WTC11 (cell line): ENCODE results near the gene BCAS1. TPM values are rescaled to one million over a fixed set of nuclear protein-coding genes. Genes with fewer than 3 reads are reported as not detected.

Experiments
- ATAC-seq: fragments of 200-7000 bp; cut with Tn5 transposase; 2 replicates; pipeline ENCODE4 v1.10.0; 2021; ENCODE audit warnings: mild to moderate bottlenecking, moderate library complexity
- CTCF ChIA-PET: fragments of 300-600 bp; sonication (Branson Sonifier 250); formaldehyde crosslinking; loops from one replicate; lab custom pipeline; 2021; ENCODE audit warnings: antibody characterized with exemption; lab: Charles Lee
- POLR2A ChIA-PET: fragments of 350-600 bp; sonication (Branson Sonifier 250); formaldehyde crosslinking; loops from one replicate; lab custom pipeline; 2021; ENCODE audit warnings: antibody characterized with exemption; lab: Charles Lee
- DNase-seq: peaks from one replicate; pipeline ENCODE4 v3.0.0; 2021; ENCODE audit warnings: low spot score
- H3K27ac Mint-ChIP-seq: 2 replicates; pipeline ENCODE4 v1.8.0; 2021; ENCODE audit warnings: mixed read lengths
- H3K27me3 Mint-ChIP-seq: 2 replicates; pipeline ENCODE4 v1.8.0; 2021; ENCODE audit warnings: low read depth, mild to moderate bottlenecking, moderate library complexity, mixed read lengths
- H3K36me3 Mint-ChIP-seq: 2 replicates; pipeline ENCODE4 v1.8.0; 2021; ENCODE audit warnings: mixed read lengths
- H3K4me1 Mint-ChIP-seq: 2 replicates; pipeline ENCODE4 v1.8.0; 2022; ENCODE audit warnings: mixed read lengths
- H3K4me3 Mint-ChIP-seq: 2 replicates; pipeline ENCODE4 v1.8.0; 2021; ENCODE audit warnings: mild to moderate bottlenecking, moderate library complexity, mixed read lengths
- H3K9me3 Mint-ChIP-seq: 2 replicates; pipeline ENCODE4 v1.8.0; 2021; ENCODE audit warnings: mixed read lengths
- ATF1 ChIP-seq: sonication (generic); formaldehyde crosslinking; IDR thresholded peaks from 2 replicates; pipeline ENCODE4 v1.8.1; 2023; ENCODE audit warnings: mild to moderate bottlenecking, moderate library complexity, missing genetic modification reagents
- CREM ChIP-seq: sonication (generic); formaldehyde crosslinking; IDR thresholded peaks from 2 replicates; pipeline ENCODE4 v1.8.1; 2022; ENCODE audit warnings: mild to moderate bottlenecking, missing genetic modification reagents, moderate library complexity
- E2F1 ChIP-seq: sonication (generic); formaldehyde crosslinking; IDR thresholded peaks from 2 replicates; pipeline ENCODE4 v1.8.0; 2022; ENCODE audit warnings: mild to moderate bottlenecking, missing genetic modification reagents
- FOXP4 ChIP-seq: sonication (generic); formaldehyde crosslinking; IDR thresholded peaks from 2 replicates; pipeline ENCODE4 v1.8.0; 2022; ENCODE audit warnings: mild to moderate bottlenecking, missing genetic modification reagents
- HMGA2 ChIP-seq: fragments of 250-450 bp; sonication (Bioruptor Pico); IDR thresholded peaks from 2 replicates; pipeline ENCODE4 v1.4.0; 2021; ENCODE audit warnings: mild to moderate bottlenecking, moderate library complexity
- JUN ChIP-seq: sonication (generic); formaldehyde crosslinking; IDR thresholded peaks from 2 replicates; pipeline ENCODE4 v1.8.0; 2023; ENCODE audit warnings: mild to moderate bottlenecking, missing genetic modification reagents
- KAT7 ChIP-seq: sonication (generic); formaldehyde crosslinking; IDR thresholded peaks from 2 replicates; pipeline ENCODE4 v1.8.1; 2023; ENCODE audit warnings: missing genetic modification reagents, mild to moderate bottlenecking, borderline replicate concordance
- MXD4 ChIP-seq: fragments of 250-450 bp; sonication (Bioruptor Pico); IDR thresholded peaks from 2 replicates; pipeline ENCODE4 v1.8.0; 2021; ENCODE audit warnings: mild to moderate bottlenecking, moderate library complexity, borderline replicate concordance
- MYBL2 ChIP-seq: sonication (generic); formaldehyde crosslinking; IDR thresholded peaks from 2 replicates; pipeline ENCODE4 v1.8.1; 2023; ENCODE audit warnings: mild to moderate bottlenecking, moderate library complexity, missing genetic modification reagents
- NFE2L1 ChIP-seq: sonication (generic); formaldehyde crosslinking; IDR thresholded peaks from 2 replicates; pipeline ENCODE4 v1.8.1; 2023; ENCODE audit warnings: missing genetic modification reagents
- NR1H2 ChIP-seq: sonication (generic); formaldehyde crosslinking; IDR thresholded peaks from 2 replicates; pipeline ENCODE4 v1.9.0; 2021; ENCODE audit warnings: mild to moderate bottlenecking, moderate library complexity, missing genetic modification reagents
- NR2C2 ChIP-seq: sonication (generic); formaldehyde crosslinking; IDR thresholded peaks from 2 replicates; pipeline ENCODE4 v1.8.0; 2022; ENCODE audit warnings: mild to moderate bottlenecking, missing genetic modification reagents
- PRDM15 ChIP-seq: sonication (generic); formaldehyde crosslinking; IDR thresholded peaks from 2 replicates; pipeline ENCODE4 v1.8.0; 2022; ENCODE audit warnings: missing genetic modification reagents
- PRRX2 ChIP-seq: fragments of 250-450 bp; sonication (Bioruptor Pico); IDR thresholded peaks from 2 replicates; pipeline ENCODE4 v1.8.0; 2021; ENCODE audit warnings: mild to moderate bottlenecking
- RORB ChIP-seq: fragments of 250-450 bp; sonication (Bioruptor Pico); IDR thresholded peaks from 2 replicates; pipeline ENCODE4 v1.9.0; 2021; ENCODE audit warnings: mild to moderate bottlenecking
- SMAD4 ChIP-seq: sonication (generic); formaldehyde crosslinking; IDR thresholded peaks from 2 replicates; pipeline ENCODE4 v1.8.0; 2022; ENCODE audit warnings: mild to moderate bottlenecking, missing genetic modification reagents
- SOX15 ChIP-seq: fragments of 250-450 bp; sonication (Bioruptor Pico); IDR thresholded peaks from 2 replicates; pipeline ENCODE4 v1.9.0; 2021; ENCODE audit warnings: mild to moderate bottlenecking
- SP1 ChIP-seq: sonication (generic); formaldehyde crosslinking; conservative IDR thresholded peaks from 2 replicates; pipeline ENCODE4 v1.8.1; 2022; ENCODE audit warnings: missing genetic modification reagents
- TEAD1 ChIP-seq: sonication (generic); formaldehyde crosslinking; IDR thresholded peaks from 2 replicates; pipeline ENCODE4 v1.8.0; 2022; ENCODE audit warnings: mild to moderate bottlenecking, missing genetic modification reagents
- TP53 ChIP-seq: sonication (generic); formaldehyde crosslinking; IDR thresholded peaks from 2 replicates; pipeline ENCODE4 v1.8.1; 2023; ENCODE audit warnings: mild to moderate bottlenecking, missing genetic modification reagents
- ZNF219 ChIP-seq: sonication (generic); formaldehyde crosslinking; IDR thresholded peaks from 2 replicates; pipeline ENCODE4 v1.8.0; 2023; ENCODE audit warnings: missing genetic modification reagents, mild to moderate bottlenecking, borderline replicate concordance
- ZNF416 ChIP-seq: fragments of 250-450 bp; sonication (Bioruptor Pico); IDR thresholded peaks from 2 replicates; pipeline ENCODE4 v1.9.0; 2021; ENCODE audit warnings: mild to moderate bottlenecking, inconsistent platforms
- ZNF671 ChIP-seq: fragments of 250-450 bp; sonication (Bioruptor Pico); IDR thresholded peaks from 2 replicates; pipeline ENCODE4 v1.8.0; 2021; ENCODE audit warnings: mild to moderate bottlenecking
- total RNA-seq: library from RNA; stranded (reverse); gene quantifications from 3 replicates; pipeline ENCODE4 v1.2.3, GENCODE V29; 2021
- TF ChIP-seq, protein P1 (sequence below): sonication (generic); formaldehyde crosslinking; IDR thresholded peaks from 2 replicates; pipeline ENCODE4 v1.8.1; 2022; ENCODE audit warnings: missing genetic modification reagents, borderline replicate concordance
- TF ChIP-seq, protein P2 (sequence below): sonication (generic); formaldehyde crosslinking; IDR thresholded peaks from 2 replicates; pipeline ENCODE4 v1.8.0; 2023; ENCODE audit warnings: mild to moderate bottlenecking, missing genetic modification reagents

BCAS1 gene
- total RNA-seq, 1 experiment from 2014 or later: 0.11 TPM

GRCh38 chr20:54002741-54003140, 67.7 kb downstream of the BCAS1 start:
- Mint-ChIP-seq H3K36me3 (no peaks in the 10 kb centered on the region), H3K4me3 (no peak overlapping the region), H3K27me3 (no peaks in the 10 kb centered on the region; the same call in 1 of the 2 replicates), H3K27ac (no peak overlapping the region)
- no peak for DNase-seq
- CTCF ChIA-PET: no interaction called here
- no peak for ATAC-seq
- TF ChIP-seq PRDM15 (CRISPR knock-in tag) (no peak), PRRX2 (CRISPR knock-in tag) (no peak), ATF1 (CRISPR knock-in tag) (no peak), TP53 (no peak), ZNF671 (CRISPR knock-in tag) (no peak), FOXP4 (CRISPR knock-in tag) (no peak), CREM (CRISPR knock-in tag) (no peak), NFE2L1 (no peak), JUN (CRISPR knock-in tag) (no peak), HMGA2 (CRISPR knock-in tag) (no peak), RORB (CRISPR knock-in tag) (no peak), NR1H2 (no peak), MYBL2 (CRISPR knock-in tag) (no peak), KAT7 (CRISPR knock-in tag) (no peak), ZNF416 (CRISPR knock-in tag) (no peak)
- TF ChIP-seq, protein P1, sequence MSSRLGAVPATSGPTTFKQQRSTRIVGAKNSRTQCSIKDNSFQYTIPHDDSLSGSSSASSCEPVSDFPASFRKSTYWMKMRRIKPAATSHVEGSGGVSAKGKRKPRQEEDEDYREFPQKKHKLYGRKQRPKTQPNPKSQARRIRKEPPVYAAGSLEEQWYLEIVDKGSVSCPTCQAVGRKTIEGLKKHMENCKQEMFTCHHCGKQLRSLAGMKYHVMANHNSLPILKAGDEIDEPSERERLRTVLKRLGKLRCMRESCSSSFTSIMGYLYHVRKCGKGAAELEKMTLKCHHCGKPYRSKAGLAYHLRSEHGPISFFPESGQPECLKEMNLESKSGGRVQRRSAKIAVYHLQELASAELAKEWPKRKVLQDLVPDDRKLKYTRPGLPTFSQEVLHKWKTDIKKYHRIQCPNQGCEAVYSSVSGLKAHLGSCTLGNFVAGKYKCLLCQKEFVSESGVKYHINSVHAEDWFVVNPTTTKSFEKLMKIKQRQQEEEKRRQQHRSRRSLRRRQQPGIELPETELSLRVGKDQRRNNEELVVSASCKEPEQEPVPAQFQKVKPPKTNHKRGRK: no peak
- TF ChIP-seq, all 79 proteins: peak for 0
- H3K4me1 Mint-ChIP-seq: peaks cover 3% of the 10 kb centered on the region; the same call in 1 of the 2 replicates
- peaks cover 26% of the 10 kb centered on the region for H3K9me3 Mint-ChIP-seq
- POLR2A ChIA-PET: no interaction called here

- CTCF ChIA-PET: no interaction called here
- no peaks in the 10 kb centered on the region for H3K36me3 Mint-ChIP-seq
- TF ChIP-seq ATF1 (CRISPR knock-in tag): no peak
- TF ChIP-seq SMAD4 (CRISPR knock-in tag): no peak
- TF ChIP-seq ZNF671 (CRISPR knock-in tag): no peak
- TF ChIP-seq SP1 (CRISPR knock-in tag): no peak
- TF ChIP-seq NR2C2: no peak
- TF ChIP-seq, protein P2, sequence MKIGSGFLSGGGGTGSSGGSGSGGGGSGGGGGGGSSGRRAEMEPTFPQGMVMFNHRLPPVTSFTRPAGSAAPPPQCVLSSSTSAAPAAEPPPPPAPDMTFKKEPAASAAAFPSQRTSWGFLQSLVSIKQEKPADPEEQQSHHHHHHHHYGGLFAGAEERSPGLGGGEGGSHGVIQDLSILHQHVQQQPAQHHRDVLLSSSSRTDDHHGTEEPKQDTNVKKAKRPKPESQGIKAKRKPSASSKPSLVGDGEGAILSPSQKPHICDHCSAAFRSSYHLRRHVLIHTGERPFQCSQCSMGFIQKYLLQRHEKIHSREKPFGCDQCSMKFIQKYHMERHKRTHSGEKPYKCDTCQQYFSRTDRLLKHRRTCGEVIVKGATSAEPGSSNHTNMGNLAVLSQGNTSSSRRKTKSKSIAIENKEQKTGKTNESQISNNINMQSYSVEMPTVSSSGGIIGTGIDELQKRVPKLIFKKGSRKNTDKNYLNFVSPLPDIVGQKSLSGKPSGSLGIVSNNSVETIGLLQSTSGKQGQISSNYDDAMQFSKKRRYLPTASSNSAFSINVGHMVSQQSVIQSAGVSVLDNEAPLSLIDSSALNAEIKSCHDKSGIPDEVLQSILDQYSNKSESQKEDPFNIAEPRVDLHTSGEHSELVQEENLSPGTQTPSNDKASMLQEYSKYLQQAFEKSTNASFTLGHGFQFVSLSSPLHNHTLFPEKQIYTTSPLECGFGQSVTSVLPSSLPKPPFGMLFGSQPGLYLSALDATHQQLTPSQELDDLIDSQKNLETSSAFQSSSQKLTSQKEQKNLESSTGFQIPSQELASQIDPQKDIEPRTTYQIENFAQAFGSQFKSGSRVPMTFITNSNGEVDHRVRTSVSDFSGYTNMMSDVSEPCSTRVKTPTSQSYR (CRISPR knock-in tag): no peak
- TF ChIP-seq E2F1 (CRISPR knock-in tag): no peak
- TF ChIP-seq TP53: no peak
- no peak for TF ChIP-seq TEAD1 (CRISPR knock-in tag)
- no peak for TF ChIP-seq ZNF219 (CRISPR knock-in tag)
- TF ChIP-seq SOX15 (CRISPR knock-in tag): no peak
- no peak for TF ChIP-seq MXD4 (CRISPR knock-in tag)
These were observed 68.3 kb downstream of the BCAS1 start for GRCh38 chr20:54002056-54002575.

More at GRCh38 chr20:54002056-54002575, 68.3 kb downstream of the BCAS1 start:
- Mint-ChIP-seq H3K4me3 (no peak overlapping the region), H3K4me1 (peaks cover 3% of the 10 kb centered on the region; the same call in 1 of the 2 replicates), H3K27me3 (no peaks in the 10 kb centered on the region; the same call in 1 of the 2 replicates), H3K27ac (no peak overlapping the region), H3K9me3 (peaks cover 26% of the 10 kb centered on the region)
- DNase-seq (no peak), ATAC-seq (no peak)
- POLR2A ChIA-PET: no interaction called here
